Neural cell (in vitro differentiated cells): Measurements from ENCODE around the gene ARPC1B. TPM values are rescaled to one million over a fixed set of nuclear protein-coding genes. Genes with fewer than 3 reads are reported as not detected.
A peak's percentile ranks its signal among the peaks of the same experiment; 100 is the strongest.

Experiments used
- H2AFZ ChIP-seq: fragments of 200-600, 300-800 bp; sonication (generic), shearing (Covaris generic); 2 replicates; pipeline ENCODE4 v1.6.0; 2014; ENCODE audit warnings: low read depth, mild to moderate bottlenecking, antibody characterized with exemption, low read length, moderate library complexity
- H3F3A ChIP-seq: fragments of 200-600 bp; shearing (Covaris generic); 2 replicates; pipeline ENCODE4 v1.6.1; 2016; ENCODE audit warnings: mild to moderate bottlenecking, moderate library complexity, mixed read lengths, antibody characterized with exemption, low read length; ENCODE audit not compliant: insufficient read depth, poor library complexity, severe bottlenecking
- H3K27ac ChIP-seq: fragments of 200-600, 300-800 bp; sonication (generic), shearing (Covaris generic); 2 replicates; pipeline ENCODE4 v1.5.1; 2014; ENCODE audit warnings: mild to moderate bottlenecking, low read length, moderate library complexity
- H3K27me3 ChIP-seq: fragments of 300-800, 200-600 bp; sonication (generic), shearing (Covaris generic); 2 replicates; pipeline ENCODE4 v1.6.0; 2014; ENCODE audit warnings: mild to moderate bottlenecking, low read depth, low read length, moderate library complexity; ENCODE audit not compliant: insufficient read depth
- H3K36me3 ChIP-seq: fragments of 300-800, 200-600 bp; sonication (generic), shearing (Covaris generic); 2 replicates; pipeline ENCODE4 v1.5.1; 2014; ENCODE audit warnings: mild to moderate bottlenecking, antibody characterized with exemption, low read length, moderate library complexity; ENCODE audit not compliant: insufficient read depth
- H3K4me2 ChIP-seq: fragments of 300-800, 200-600 bp; sonication (generic), shearing (Covaris generic); 2 replicates; pipeline ENCODE4 v1.6.0; 2014; ENCODE audit warnings: mild to moderate bottlenecking, low read length
- H3K4me3 ChIP-seq: fragments of 300-800, 200-600 bp; sonication (generic), shearing (Covaris generic); 2 replicates; pipeline ENCODE4 v1.5.1; 2014; ENCODE audit warnings: mild to moderate bottlenecking, low read length, moderate library complexity
- H3K79me2 ChIP-seq: fragments of 200-600 bp; shearing (Covaris generic); replicated peaks from 2 replicates; pipeline ENCODE4 v1.6.0; 2014; ENCODE audit warnings: mild to moderate bottlenecking, low read length, moderate library complexity; ENCODE audit not compliant: insufficient read depth
- H3K9ac ChIP-seq: fragments of 300-800, 200-600 bp; sonication (generic), shearing (Covaris generic); 2 replicates; pipeline ENCODE4 v1.6.1; 2016; ENCODE audit warnings: mild to moderate bottlenecking, low read length, mixed read lengths
- H3K9me2 ChIP-seq: fragments of 200-600 bp; shearing (Covaris generic); 2 replicates; pipeline ENCODE4 v1.6.1; 2016; ENCODE audit warnings: mild to moderate bottlenecking, low read length, mixed read lengths; ENCODE audit not compliant: insufficient read depth
- H3K9me3 ChIP-seq: fragments of 200-600, 300-800 bp; sonication (generic), shearing (Covaris generic); 2 replicates; pipeline ENCODE4 v1.6.1; 2016; ENCODE audit warnings: mild to moderate bottlenecking, mixed run types, low read length, moderate library complexity, mixed read lengths
- H4K20me1 ChIP-seq: fragments of 200-600 bp; shearing (Covaris generic); 2 replicates; pipeline ENCODE4 v1.6.1; 2016; ENCODE audit warnings: mild to moderate bottlenecking, mixed run types; ENCODE audit not compliant: insufficient read depth
- EP300 ChIP-seq: fragments of 450-650 bp; conservative IDR thresholded peaks from 2 replicates; pipeline ENCODE4 v1.6.1; 2014; ENCODE audit warnings: antibody characterized with exemption, mild to moderate bottlenecking, moderate library complexity; ENCODE audit not compliant: poor library complexity, severe bottlenecking
- EZH2 ChIP-seq: fragments of 200-600, 300-800 bp; shearing (Covaris generic), sonication (generic); IDR thresholded peaks from 2 replicates; pipeline ENCODE4 v1.6.1; 2014; ENCODE audit warnings: antibody characterized with exemption, low read length, borderline replicate concordance, mild to moderate bottlenecking; ENCODE audit not compliant: insufficient read depth, poor library complexity, severe bottlenecking
- MXI1 ChIP-seq: fragments of 450-650 bp; conservative IDR thresholded peaks from 2 replicates; pipeline ENCODE4 v1.6.1; 2014; ENCODE audit warnings: antibody characterized with exemption, mild to moderate bottlenecking; ENCODE audit not compliant: poor library complexity, severe bottlenecking
- POLR2AphosphoS5 ChIP-seq: IDR thresholded peaks from 2 replicates; pipeline ENCODE4 v1.6.1; 2012
- RAD21 ChIP-seq: fragments of 450-650 bp; conservative IDR thresholded peaks from 2 replicates; pipeline ENCODE4 v1.6.1; 2014; ENCODE audit warnings: antibody characterized with exemption, mild to moderate bottlenecking, moderate library complexity
- SMC3 ChIP-seq: fragments of 450-650 bp; conservative IDR thresholded peaks from 2 replicates; pipeline ENCODE4 v1.6.1; 2014; ENCODE audit warnings: antibody characterized with exemption, mild to moderate bottlenecking, moderate library complexity; ENCODE audit not compliant: poor library complexity
- TAF1 ChIP-seq: IDR thresholded peaks from 2 replicates; pipeline ENCODE4 v1.6.1; 2012; ENCODE audit warnings: low read depth
- polyA minus RNA-seq: library from RNA; depleted of rRNA, polyadenylated mRNA; stranded (reverse); fragments of >200 nt; gene quantifications from 2 replicates; pipeline ENCODE4 v1.2.3, GENCODE V29; 2014
- polyA plus RNA-seq: library from polyadenylated mRNA; depleted of rRNA; stranded (reverse); fragments of >200 nt; gene quantifications from 2 replicates; pipeline ENCODE4 v1.2.3, GENCODE V29; 2014
- TF ChIP-seq, protein P1 (sequence below): IDR thresholded peaks from 2 replicates; pipeline ENCODE4 v1.6.1; 2012; ENCODE audit warnings: borderline replicate concordance
- TF ChIP-seq, protein P2 (sequence below): fragments of 450-650 bp; IDR thresholded peaks from 2 replicates; pipeline ENCODE4 v1.5.1; 2014; ENCODE audit warnings: antibody characterized with exemption, mild to moderate bottlenecking, moderate library complexity; ENCODE audit not compliant: poor library complexity, severe bottlenecking

The ARPC1B gene
- polyA plus RNA-seq: 1.7 and 3.6 TPM in 2 replicates
- polyA minus RNA-seq: 1.6 and 2.7 TPM in 2 replicates

DNA sequence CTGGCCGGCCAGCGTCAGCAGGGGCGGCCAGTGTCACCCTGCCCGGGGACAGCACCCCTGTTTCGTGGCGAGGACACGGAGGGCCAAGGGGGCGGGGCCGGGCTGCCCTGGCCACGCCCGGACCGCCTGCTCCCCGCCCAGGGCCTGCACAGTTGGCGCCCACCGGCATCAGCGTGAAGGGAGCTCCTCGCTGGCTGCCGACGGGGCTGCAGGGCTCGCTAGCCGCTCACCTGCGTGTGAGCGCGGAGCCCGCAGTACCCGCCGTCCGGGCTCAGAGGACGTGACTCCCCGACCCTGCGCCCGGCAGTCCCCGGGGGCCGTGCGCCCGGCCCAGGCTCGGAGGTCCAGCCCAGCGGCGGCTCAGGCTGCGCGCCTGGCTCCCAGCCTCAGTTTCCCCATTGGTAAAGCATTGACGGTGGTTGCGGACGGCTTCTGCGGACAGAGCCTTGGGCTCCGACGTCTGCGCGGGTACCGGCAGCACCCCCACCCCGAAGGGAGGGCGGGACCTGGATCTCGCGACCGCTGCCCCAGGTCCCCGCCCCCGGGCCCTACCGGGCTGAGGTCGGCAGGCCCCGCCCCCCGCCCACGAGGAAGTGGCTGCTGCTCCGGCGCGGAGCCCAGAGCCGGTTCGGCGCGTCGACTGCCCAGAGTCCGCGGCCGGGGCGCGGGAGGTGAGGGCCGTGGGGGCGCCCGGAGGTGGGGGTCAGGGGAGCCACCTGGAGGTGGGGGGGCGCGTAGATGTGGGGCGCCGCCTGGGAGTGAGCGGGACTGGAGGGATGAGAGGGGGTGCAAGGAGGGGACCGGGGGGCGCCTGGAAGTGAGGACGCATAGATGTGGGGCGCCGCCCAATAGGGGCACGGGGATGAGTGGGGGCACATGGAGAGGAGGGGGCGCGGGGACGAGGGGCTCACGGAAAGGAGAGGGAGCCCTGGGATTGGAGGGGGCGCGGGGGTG lies at the start of gene ARPC1B:
Gene ARPC1B (plus strand): TSS at position 620 of the 954 bp plus-strand sequence. CDS start 10,985 bp downstream, outside the sequence.
- H4K20me1 ChIP-seq: no peaks in the 10 kb centered on the region
- H3K4me3 ChIP-seq: peak within 1 kb of the TSS; percentile 67
- peak within 1 kb of the TSS; percentile 52 for H3K9ac ChIP-seq
- no peaks in the 10 kb centered on the region for H3K9me2 ChIP-seq
- no peaks in the 10 kb centered on the region for H3F3A ChIP-seq
- H3K9me3 ChIP-seq: no peaks in the 10 kb centered on the region
- H3K27me3 ChIP-seq: peaks cover 10% of the 10 kb centered on the region
- H2AFZ ChIP-seq: no peak within 1 kb of the TSS
- H3K36me3 ChIP-seq: no peaks in the 10 kb centered on the region
- TF ChIP-seq, protein P1, sequence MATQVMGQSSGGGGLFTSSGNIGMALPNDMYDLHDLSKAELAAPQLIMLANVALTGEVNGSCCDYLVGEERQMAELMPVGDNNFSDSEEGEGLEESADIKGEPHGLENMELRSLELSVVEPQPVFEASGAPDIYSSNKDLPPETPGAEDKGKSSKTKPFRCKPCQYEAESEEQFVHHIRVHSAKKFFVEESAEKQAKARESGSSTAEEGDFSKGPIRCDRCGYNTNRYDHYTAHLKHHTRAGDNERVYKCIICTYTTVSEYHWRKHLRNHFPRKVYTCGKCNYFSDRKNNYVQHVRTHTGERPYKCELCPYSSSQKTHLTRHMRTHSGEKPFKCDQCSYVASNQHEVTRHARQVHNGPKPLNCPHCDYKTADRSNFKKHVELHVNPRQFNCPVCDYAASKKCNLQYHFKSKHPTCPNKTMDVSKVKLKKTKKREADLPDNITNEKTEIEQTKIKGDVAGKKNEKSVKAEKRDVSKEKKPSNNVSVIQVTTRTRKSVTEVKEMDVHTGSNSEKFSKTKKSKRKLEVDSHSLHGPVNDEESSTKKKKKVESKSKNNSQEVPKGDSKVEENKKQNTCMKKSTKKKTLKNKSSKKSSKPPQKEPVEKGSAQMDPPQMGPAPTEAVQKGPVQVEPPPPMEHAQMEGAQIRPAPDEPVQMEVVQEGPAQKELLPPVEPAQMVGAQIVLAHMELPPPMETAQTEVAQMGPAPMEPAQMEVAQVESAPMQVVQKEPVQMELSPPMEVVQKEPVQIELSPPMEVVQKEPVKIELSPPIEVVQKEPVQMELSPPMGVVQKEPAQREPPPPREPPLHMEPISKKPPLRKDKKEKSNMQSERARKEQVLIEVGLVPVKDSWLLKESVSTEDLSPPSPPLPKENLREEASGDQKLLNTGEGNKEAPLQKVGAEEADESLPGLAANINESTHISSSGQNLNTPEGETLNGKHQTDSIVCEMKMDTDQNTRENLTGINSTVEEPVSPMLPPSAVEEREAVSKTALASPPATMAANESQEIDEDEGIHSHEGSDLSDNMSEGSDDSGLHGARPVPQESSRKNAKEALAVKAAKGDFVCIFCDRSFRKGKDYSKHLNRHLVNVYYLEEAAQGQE: no peak
- TF ChIP-seq, protein P2, sequence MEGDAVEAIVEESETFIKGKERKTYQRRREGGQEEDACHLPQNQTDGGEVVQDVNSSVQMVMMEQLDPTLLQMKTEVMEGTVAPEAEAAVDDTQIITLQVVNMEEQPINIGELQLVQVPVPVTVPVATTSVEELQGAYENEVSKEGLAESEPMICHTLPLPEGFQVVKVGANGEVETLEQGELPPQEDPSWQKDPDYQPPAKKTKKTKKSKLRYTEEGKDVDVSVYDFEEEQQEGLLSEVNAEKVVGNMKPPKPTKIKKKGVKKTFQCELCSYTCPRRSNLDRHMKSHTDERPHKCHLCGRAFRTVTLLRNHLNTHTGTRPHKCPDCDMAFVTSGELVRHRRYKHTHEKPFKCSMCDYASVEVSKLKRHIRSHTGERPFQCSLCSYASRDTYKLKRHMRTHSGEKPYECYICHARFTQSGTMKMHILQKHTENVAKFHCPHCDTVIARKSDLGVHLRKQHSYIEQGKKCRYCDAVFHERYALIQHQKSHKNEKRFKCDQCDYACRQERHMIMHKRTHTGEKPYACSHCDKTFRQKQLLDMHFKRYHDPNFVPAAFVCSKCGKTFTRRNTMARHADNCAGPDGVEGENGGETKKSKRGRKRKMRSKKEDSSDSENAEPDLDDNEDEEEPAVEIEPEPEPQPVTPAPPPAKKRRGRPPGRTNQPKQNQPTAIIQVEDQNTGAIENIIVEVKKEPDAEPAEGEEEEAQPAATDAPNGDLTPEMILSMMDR: no peak
- TF ChIP-seq RAD21: no peak
- no peak for TF ChIP-seq POLR2AphosphoS5
- TF ChIP-seq TAF1: no peak
- TF ChIP-seq EZH2: no peak
- no peak for TF ChIP-seq MXI1
- no peak for TF ChIP-seq SMC3
- TF ChIP-seq EP300: no peak
- H3K79me2 ChIP-seq: no peaks in the 10 kb centered on the region
- H3K27ac ChIP-seq: no peak within 1 kb of the TSS
- no peak within 1 kb of the TSS for H3K4me2 ChIP-seq

DNA sequence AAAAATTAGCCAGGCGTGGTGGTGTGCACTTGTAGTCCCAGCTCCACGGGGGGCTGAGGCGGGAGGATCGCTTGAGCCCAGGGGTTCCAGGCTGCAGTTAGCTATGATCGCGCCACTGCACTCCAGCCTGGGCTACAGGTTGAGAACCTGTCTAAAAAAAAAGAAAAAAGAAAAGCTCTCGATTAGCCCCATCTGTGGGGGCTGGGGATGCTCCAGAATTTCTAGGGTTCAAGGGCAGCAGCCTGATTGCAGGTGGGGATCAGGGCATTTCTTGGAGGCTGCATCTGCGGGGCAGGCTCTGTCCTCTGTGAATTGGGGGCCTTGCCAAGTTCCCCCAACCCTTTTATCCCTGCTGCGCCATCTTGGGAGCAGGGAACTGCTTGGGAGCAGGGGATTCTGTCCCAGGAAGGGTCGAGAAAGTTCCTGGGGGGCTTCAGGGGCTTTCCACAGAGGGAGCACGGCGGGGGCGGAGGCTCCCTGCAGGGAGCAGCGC lies 49.5 kb upstream of the ARPC1B start:
- Histone ChIP-seq H3K4me3 (peak overlapping the region; percentile 90), H4K20me1 (no peaks in the 10 kb centered on the region), H2AFZ (peak overlapping the region; percentile 74), H3K79me2 (peaks cover 41% of the 10 kb centered on the region), H3K4me2 (peak overlapping the region; percentile 88), H3K36me3 (no peaks in the 10 kb centered on the region), H3F3A (no peaks in the 10 kb centered on the region), H3K9me3 (no peaks in the 10 kb centered on the region), H3K27me3 (no peaks in the 10 kb centered on the region), H3K9ac (peak overlapping the region; percentile 91), H3K9me2 (no peaks in the 10 kb centered on the region), H3K27ac (peak overlapping the region; percentile 92)
- TF ChIP-seq, protein P1: no peak
- TF ChIP-seq POLR2AphosphoS5: no peak
- no peak for TF ChIP-seq SMC3
- no peak for TF ChIP-seq MXI1
- TF ChIP-seq, protein P2: no peak
- TF ChIP-seq EZH2: no peak
- no peak for TF ChIP-seq TAF1
- TF ChIP-seq RAD21: no peak
- TF ChIP-seq EP300: no peak
